HEK293 (cell line): Measurements from ENCODE around the gene KIRREL3.

Experiments
- CTCF ChIP-seq: fragments of 450-650 bp; formaldehyde crosslinking; IDR thresholded peaks from 2 replicates; pipeline ENCODE4 v1.5.1; 2016; ENCODE audit warnings: missing biosample characterization, missing genetic modification characterization
- REPIN1 ChIP-seq: fragments of 450-650 bp; formaldehyde crosslinking; IDR thresholded peaks from 2 replicates; pipeline ENCODE4 v1.5.1; 2017; ENCODE audit warnings: missing biosample characterization, missing genetic modification characterization, low read depth
- ZEB2 ChIP-seq: fragments of 450-650 bp; formaldehyde crosslinking; IDR thresholded peaks from 2 replicates; pipeline ENCODE4 v1.5.1; 2016; ENCODE audit warnings: missing biosample characterization, missing genetic modification characterization
- ZNF184 ChIP-seq: fragments of 450-650 bp; IDR thresholded peaks from 2 replicates; pipeline ENCODE4 v1.5.1; 2018; ENCODE audit warnings: missing biosample characterization, mild to moderate bottlenecking, missing genetic modification characterization
- ZNF404 ChIP-seq: fragments of 450-650 bp; formaldehyde crosslinking; IDR thresholded peaks from 2 replicates; pipeline ENCODE4 v1.5.1; 2017; ENCODE audit warnings: missing biosample characterization, missing genetic modification characterization
- ZNF48 ChIP-seq: fragments of 450-650 bp; formaldehyde crosslinking; IDR thresholded peaks from 2 replicates; pipeline ENCODE4 v1.5.1; 2016; ENCODE audit warnings: missing biosample characterization, missing genetic modification characterization
- ZNF677 ChIP-seq: fragments of 450-650 bp; IDR thresholded peaks from 2 replicates; pipeline ENCODE4 v1.5.0; 2018; ENCODE audit warnings: missing biosample characterization, mild to moderate bottlenecking, missing genetic modification characterization, moderate library complexity
- ZNF692 ChIP-seq: fragments of 450-650 bp; formaldehyde crosslinking; IDR thresholded peaks from 2 replicates; pipeline ENCODE4 v1.5.1; 2016; ENCODE audit warnings: missing biosample characterization, missing genetic modification characterization
- TF ChIP-seq, protein P1 (sequence below): fragments of 450-650 bp; formaldehyde crosslinking; IDR thresholded peaks from 2 replicates; pipeline ENCODE4 v1.5.1; 2017; ENCODE audit warnings: missing biosample characterization, missing genetic modification characterization
- TF ChIP-seq, protein P2 (sequence below): fragments of 450-650 bp; formaldehyde crosslinking; IDR thresholded peaks from 2 replicates; pipeline ENCODE4 v1.5.1; 2016; ENCODE audit warnings: missing biosample characterization, missing genetic modification characterization

DNA sequence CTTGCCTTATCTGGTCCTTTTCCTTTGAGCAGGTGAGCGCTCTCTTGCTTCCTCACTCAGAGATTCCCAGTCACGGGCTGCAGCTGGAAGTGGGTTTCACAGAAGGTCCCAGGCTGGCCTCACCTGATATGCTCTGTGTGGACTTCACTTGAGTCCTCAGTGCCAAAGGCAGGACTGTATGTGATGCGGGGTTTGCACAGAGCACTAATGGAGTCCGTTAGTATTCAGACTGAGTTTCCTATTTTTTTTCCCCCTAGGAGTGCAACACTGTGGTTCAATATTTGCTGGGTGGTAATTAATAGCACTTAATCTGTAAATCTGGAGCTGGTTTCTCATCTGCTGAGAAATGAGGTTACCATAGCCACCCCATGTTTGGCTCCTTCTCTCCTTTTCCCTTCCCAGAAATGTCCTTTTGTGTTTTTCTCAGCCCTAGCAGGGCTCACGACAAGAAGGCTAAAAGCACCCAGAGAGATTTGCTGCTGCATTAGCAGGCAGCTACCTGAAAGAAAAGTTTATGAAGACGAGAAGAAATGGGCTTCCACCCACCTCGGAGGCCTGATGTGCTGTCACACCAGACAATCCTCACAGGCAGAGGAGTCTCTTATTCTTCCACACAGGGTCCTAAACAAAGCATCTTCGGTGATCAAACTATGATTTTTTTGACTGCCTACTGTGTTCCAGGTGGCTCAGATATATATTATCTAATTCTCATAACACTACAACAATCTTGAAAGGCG lies 262.1 kb downstream of the KIRREL3 start:
- TF ChIP-seq CTCF (tag by site-specific recombination) (no peak), ZNF404 (tag by site-specific recombination) (no peak), ZNF692 (tag by site-specific recombination) (no peak), ZNF184 (tag by site-specific recombination) (no peak), REPIN1 (tag by site-specific recombination) (no peak), ZNF48 (tag by site-specific recombination) (no peak), ZEB2 (tag by site-specific recombination) (no peak), ZNF677 (tag by site-specific recombination) (no peak)
- TF ChIP-seq, protein P1, sequence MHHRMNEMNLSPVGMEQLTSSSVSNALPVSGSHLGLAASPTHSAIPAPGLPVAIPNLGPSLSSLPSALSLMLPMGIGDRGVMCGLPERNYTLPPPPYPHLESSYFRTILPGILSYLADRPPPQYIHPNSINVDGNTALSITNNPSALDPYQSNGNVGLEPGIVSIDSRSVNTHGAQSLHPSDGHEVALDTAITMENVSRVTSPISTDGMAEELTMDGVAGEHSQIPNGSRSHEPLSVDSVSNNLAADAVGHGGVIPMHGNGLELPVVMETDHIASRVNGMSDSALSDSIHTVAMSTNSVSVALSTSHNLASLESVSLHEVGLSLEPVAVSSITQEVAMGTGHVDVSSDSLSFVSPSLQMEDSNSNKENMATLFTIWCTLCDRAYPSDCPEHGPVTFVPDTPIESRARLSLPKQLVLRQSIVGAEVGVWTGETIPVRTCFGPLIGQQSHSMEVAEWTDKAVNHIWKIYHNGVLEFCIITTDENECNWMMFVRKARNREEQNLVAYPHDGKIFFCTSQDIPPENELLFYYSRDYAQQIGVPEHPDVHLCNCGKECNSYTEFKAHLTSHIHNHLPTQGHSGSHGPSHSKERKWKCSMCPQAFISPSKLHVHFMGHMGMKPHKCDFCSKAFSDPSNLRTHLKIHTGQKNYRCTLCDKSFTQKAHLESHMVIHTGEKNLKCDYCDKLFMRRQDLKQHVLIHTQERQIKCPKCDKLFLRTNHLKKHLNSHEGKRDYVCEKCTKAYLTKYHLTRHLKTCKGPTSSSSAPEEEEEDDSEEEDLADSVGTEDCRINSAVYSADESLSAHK, result no peak
- TF ChIP-seq, protein P2, sequence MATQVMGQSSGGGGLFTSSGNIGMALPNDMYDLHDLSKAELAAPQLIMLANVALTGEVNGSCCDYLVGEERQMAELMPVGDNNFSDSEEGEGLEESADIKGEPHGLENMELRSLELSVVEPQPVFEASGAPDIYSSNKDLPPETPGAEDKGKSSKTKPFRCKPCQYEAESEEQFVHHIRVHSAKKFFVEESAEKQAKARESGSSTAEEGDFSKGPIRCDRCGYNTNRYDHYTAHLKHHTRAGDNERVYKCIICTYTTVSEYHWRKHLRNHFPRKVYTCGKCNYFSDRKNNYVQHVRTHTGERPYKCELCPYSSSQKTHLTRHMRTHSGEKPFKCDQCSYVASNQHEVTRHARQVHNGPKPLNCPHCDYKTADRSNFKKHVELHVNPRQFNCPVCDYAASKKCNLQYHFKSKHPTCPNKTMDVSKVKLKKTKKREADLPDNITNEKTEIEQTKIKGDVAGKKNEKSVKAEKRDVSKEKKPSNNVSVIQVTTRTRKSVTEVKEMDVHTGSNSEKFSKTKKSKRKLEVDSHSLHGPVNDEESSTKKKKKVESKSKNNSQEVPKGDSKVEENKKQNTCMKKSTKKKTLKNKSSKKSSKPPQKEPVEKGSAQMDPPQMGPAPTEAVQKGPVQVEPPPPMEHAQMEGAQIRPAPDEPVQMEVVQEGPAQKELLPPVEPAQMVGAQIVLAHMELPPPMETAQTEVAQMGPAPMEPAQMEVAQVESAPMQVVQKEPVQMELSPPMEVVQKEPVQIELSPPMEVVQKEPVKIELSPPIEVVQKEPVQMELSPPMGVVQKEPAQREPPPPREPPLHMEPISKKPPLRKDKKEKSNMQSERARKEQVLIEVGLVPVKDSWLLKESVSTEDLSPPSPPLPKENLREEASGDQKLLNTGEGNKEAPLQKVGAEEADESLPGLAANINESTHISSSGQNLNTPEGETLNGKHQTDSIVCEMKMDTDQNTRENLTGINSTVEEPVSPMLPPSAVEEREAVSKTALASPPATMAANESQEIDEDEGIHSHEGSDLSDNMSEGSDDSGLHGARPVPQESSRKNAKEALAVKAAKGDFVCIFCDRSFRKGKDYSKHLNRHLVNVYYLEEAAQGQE (tag by site-specific recombination), result no peak
